Measurements from ENCODE around the gene FRMD5.

DNA sequence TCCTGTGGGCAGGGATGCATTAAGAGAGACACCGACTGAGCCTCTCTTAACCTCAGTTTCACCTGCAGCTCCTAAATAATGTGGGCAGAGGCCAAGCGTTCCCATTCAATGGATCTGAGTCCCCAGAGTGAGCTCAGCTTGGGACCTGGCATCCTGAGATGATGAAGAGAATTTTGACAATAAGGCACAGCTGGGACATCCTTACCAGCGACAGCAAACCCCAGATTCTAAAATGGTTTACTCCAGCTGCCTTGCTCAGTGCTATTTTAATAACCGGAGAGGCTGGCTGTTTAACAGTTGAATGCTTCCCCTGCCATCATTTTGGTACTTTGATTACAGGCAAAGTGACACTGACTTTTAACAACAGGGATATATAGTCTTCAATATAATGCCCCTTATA lies 244.5 kb downstream of the FRMD5 start:
- TF ChIP-seq POLR2A (IDR thresholded peaks at IDR 0.05) = no peak
- TF ChIP-seq, protein P1, sequence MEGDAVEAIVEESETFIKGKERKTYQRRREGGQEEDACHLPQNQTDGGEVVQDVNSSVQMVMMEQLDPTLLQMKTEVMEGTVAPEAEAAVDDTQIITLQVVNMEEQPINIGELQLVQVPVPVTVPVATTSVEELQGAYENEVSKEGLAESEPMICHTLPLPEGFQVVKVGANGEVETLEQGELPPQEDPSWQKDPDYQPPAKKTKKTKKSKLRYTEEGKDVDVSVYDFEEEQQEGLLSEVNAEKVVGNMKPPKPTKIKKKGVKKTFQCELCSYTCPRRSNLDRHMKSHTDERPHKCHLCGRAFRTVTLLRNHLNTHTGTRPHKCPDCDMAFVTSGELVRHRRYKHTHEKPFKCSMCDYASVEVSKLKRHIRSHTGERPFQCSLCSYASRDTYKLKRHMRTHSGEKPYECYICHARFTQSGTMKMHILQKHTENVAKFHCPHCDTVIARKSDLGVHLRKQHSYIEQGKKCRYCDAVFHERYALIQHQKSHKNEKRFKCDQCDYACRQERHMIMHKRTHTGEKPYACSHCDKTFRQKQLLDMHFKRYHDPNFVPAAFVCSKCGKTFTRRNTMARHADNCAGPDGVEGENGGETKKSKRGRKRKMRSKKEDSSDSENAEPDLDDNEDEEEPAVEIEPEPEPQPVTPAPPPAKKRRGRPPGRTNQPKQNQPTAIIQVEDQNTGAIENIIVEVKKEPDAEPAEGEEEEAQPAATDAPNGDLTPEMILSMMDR (IDR thresholded peaks at IDR 0.05) = no peak
